ENCODE measurements around the gene CPNE8. TPM values are rescaled to one million over a fixed set of nuclear protein-coding genes. Genes with fewer than 3 reads are reported as not detected.

CPNE8 gene
- total and polyA plus RNA-seq, 2 of the 4 experiments (the other 2 are of a cell fraction), result not detected

- dilution Hi-C loops (cut with HindIII; ENCODE audit: low sequenced_read_pairs, unreplicated experiment), result no loop called here
- Histone ChIP-seq H3K79me1 (ENCODE audit: low read depth in 1 of 2, low read length in 2 of 2) (no peaks in the 10 kb centered on the region), H2BK120ac (ENCODE audit: low read depth, low read length) (no peak overlapping the region), H3K27ac (ENCODE audit: insufficient read depth, low read length) (no peak overlapping the region), H2BK15ac (ENCODE audit: low read depth, low read length) (no peak overlapping the region), H3K36me3 (ENCODE audit: control insufficient read depth, insufficient read depth, low read length) (no peaks in the 10 kb centered on the region), H3K27me3 (ENCODE audit: control insufficient read depth, insufficient read depth, low read length) (no peaks in the 10 kb centered on the region), H2AK9ac (replicated peaks; ENCODE audit: low read depth, low read length, poor library complexity) (no peak overlapping the region), H3K9me1 (ENCODE audit: insufficient read depth, low read length) (no peaks in the 10 kb centered on the region), H2AK5ac (ENCODE audit: low read depth, low read length) (no peak overlapping the region), H4K5ac (ENCODE audit: low read depth, low read length) (no peak overlapping the region), H3K14ac (replicated peaks; ENCODE audit: low read depth, low read length) (no peak overlapping the region), H4K8ac (ENCODE audit: low read depth in 2 of 2, low read length in 2 of 2) (no peak overlapping the region), H3K9me3 (ENCODE audit: control insufficient read depth, insufficient read depth, low read length) (peaks cover 18% of the 10 kb centered on the region), H3K18ac (ENCODE audit: low read depth, low read length) (no peak overlapping the region), H3K9ac (ENCODE audit: low read depth, low read length) (no peak overlapping the region), H4K20me1 (ENCODE audit: insufficient read depth, low read length) (no peaks in the 10 kb centered on the region), H3K23ac (ENCODE audit: low read depth, low read length) (no peak overlapping the region), H3K4me2 (ENCODE audit: low read depth, low read length) (no peak overlapping the region), H2AFZ (replicated peaks; ENCODE audit: low read length, poor library complexity) (no peak overlapping the region), H4K91ac (ENCODE audit: insufficient read depth, low read depth, low read length) (no peak overlapping the region), H3K4ac (ENCODE audit: low read depth, low read length) (no peak overlapping the region), H2BK5ac (ENCODE audit: low read depth, low read length, poor library complexity, severe bottlenecking) (no peak overlapping the region), H3K56ac (ENCODE audit: extremely low read depth, insufficient read depth, low read length) (no peak overlapping the region), H2BK20ac (ENCODE audit: low read depth, low read length) (no peak overlapping the region), H3K4me3 (ENCODE audit: insufficient read depth, low read depth, low read length) (no peak overlapping the region), H3K4me1 (ENCODE audit: control insufficient read depth, insufficient read depth, low read length) (no peaks in the 10 kb centered on the region)
- intact Hi-C loops (cut with micrococcal nuclease), result no loop called here
- WGBS, 2 experiments (ENCODE audit: extremely low coverage in 2 of 2, insufficient read length in 1 of 2), result no CpG with 5 or more reads among the region's 2 CpGs
- no peak for DNase-seq
- in situ Hi-C loops (cut with MboI; ENCODE audit: low sequenced_read_pairs), result no loop called here
- TF ChIP-seq RFX5 (IDR thresholded peaks at IDR 0.05; ENCODE audit: low read depth, low read length) (no peak), CEBPB (IDR thresholded peaks at IDR 0.05; ENCODE audit: low read depth, low read length) (no peak), POLR2A (IDR thresholded peaks at IDR 0.05; ENCODE audit: low read depth, low read length) (no peak), MAFK (IDR thresholded peaks at IDR 0.05; ENCODE audit: low read depth, low read length) (no peak), RAD21 (IDR thresholded peaks at IDR 0.05; ENCODE audit: low read length) (no peak), BHLHE40 (IDR thresholded peaks at IDR 0.05; ENCODE audit: low read depth, low read length) (no peak), MXI1 (IDR thresholded peaks at IDR 0.05; ENCODE audit: borderline replicate concordance, low read depth, low read length) (no peak), NFE2L2 (IDR thresholded peaks at IDR 0.05; ENCODE audit: low read depth, low read length) (no peak)
- ATAC-seq (ENCODE audit: low read depth), result no peak
- BruUV-seq (replicated peaks), result no TSS peak
- POLR2A ChIA-PET (ENCODE audit: unreplicated experiment), result no interaction called here
- CTCF ChIA-PET, result interaction anchor here (0.6 kb wide), 1 partner anchor 149 kb away, joined by 3 read pairs; no protein-coding TSS in a partner anchor
Measured at GRCh38 chr12:38638401-38638800, 267.0 kb downstream of the CPNE8 start.
